ENCODE measurements around the gene OPRPN.

Gene OPRPN

DNA sequence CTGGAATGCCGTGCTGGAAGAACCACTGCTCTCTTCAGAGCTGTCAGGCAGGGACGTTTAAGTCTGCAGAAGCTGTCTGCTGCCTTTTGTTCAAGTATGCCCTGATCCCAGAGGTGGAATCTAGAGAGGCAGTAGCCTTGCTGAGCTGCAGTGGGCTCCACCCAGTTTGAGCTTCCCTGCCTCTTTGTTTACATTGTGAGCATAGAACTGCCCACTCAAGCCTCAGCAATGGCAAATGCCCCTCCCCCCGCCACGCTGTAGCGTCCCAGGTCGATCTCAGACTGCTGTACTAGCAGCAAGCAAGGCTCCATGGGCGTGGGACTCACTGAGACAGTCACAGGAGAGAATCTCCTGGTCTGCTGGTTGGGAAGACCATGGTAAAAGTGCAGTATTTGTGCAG lies 39.5 kb downstream of the OPRPN start:
- H3K27me3 ChIP-seq (ENCODE audit: insufficient read depth, low read depth): no peaks in the 10 kb centered on the region

DNA sequence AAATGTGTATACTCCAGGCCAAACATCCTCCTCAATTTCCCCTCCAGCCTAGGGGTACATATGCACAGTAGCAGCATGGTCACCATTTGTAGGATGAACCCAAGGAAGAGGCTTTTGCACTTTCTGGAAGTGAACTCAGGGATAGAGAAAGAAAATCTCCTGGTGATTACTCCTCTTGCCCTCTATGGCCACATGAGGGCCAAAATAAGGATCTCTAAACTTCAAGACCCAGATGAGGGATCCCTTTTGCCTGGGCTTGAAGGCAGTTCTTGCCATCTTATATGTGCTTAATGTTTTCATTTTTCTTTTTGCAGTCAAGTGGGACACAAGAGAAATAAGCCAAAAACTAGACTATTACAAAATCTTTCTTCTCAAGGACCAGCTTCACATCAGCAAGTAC lies 44.7 kb downstream of the OPRPN start:
- Histone ChIP-seq H3K27me3 (ENCODE audit: insufficient read depth, low read depth) (no peaks in the 10 kb centered on the region), H3K9ac (no peak overlapping the region), H3K27ac (peak overlapping the region; percentile 63; the same call in 1 of the 2 replicates), H3K79me2 (ENCODE audit: insufficient read depth, low read depth) (no peaks in the 10 kb centered on the region), H4K20me1 (ENCODE audit: insufficient read depth) (no peaks in the 10 kb centered on the region), H3K4me1 (ENCODE audit: low read depth, poor library complexity, severe bottlenecking) (peaks cover 27% of the 10 kb centered on the region), H3K36me3 (ENCODE audit: insufficient read depth) (no peaks in the 10 kb centered on the region), H3K4me3 (IDR thresholded peaks at IDR 0.05; ENCODE audit: insufficient read depth, low read depth, low read length) (no peak overlapping the region), H3K4me2 (peak overlapping the region; percentile 55), H2AFZ (ENCODE audit: low read depth) (peak overlapping the region; percentile 41; the same call in 1 of the 2 replicates)
- TF ChIP-seq, protein P1, sequence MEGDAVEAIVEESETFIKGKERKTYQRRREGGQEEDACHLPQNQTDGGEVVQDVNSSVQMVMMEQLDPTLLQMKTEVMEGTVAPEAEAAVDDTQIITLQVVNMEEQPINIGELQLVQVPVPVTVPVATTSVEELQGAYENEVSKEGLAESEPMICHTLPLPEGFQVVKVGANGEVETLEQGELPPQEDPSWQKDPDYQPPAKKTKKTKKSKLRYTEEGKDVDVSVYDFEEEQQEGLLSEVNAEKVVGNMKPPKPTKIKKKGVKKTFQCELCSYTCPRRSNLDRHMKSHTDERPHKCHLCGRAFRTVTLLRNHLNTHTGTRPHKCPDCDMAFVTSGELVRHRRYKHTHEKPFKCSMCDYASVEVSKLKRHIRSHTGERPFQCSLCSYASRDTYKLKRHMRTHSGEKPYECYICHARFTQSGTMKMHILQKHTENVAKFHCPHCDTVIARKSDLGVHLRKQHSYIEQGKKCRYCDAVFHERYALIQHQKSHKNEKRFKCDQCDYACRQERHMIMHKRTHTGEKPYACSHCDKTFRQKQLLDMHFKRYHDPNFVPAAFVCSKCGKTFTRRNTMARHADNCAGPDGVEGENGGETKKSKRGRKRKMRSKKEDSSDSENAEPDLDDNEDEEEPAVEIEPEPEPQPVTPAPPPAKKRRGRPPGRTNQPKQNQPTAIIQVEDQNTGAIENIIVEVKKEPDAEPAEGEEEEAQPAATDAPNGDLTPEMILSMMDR (conservative IDR thresholded peaks at IDR 0.05; ENCODE audit: low read depth, low read length): no peak

More for the DNA sequence above, 39.5 kb downstream of the OPRPN start:
- Histone ChIP-seq H3K27ac (no peak overlapping the region), H3K4me1 (ENCODE audit: low read depth, poor library complexity, severe bottlenecking) (peaks cover 5% of the 10 kb centered on the region), H4K20me1 (ENCODE audit: insufficient read depth) (no peaks in the 10 kb centered on the region), H2AFZ (ENCODE audit: low read depth) (no peak overlapping the region), H3K9ac (no peak overlapping the region), H3K4me3 (IDR thresholded peaks at IDR 0.05; ENCODE audit: insufficient read depth, low read depth, low read length) (no peak overlapping the region), H3K36me3 (ENCODE audit: insufficient read depth) (no peaks in the 10 kb centered on the region), H3K79me2 (ENCODE audit: insufficient read depth, low read depth) (no peaks in the 10 kb centered on the region), H3K4me2 (no peak overlapping the region)
- TF ChIP-seq, protein P1 (conservative IDR thresholded peaks at IDR 0.05; ENCODE audit: low read depth, low read length): no peak

DNA sequence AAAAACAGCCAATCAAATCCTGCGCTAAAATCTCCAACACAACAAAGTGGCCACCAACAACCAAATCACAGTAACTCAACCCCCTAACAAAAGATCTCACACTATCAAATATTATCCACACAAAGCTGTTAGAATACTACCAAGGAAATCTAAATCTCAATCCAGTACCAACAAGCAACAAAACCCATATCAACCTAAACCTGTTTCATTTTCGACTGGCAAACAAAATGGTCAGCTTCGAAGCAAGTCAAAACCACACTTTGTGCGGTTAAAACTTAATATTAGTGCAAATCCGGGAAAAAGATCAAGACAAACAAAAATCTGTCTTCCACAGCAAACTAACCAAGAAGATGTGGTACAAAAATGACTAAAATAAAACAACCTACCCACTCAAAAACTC lies 45.6 kb downstream of the OPRPN start:
- Histone ChIP-seq H3K27ac (peak overlapping the region; percentile 63), H3K4me1 (ENCODE audit: low read depth, poor library complexity, severe bottlenecking) (peaks cover 27% of the 10 kb centered on the region), H2AFZ (ENCODE audit: low read depth) (peak overlapping the region; percentile 41), H3K4me3 (IDR thresholded peaks at IDR 0.05; ENCODE audit: insufficient read depth, low read depth, low read length) (no peak overlapping the region), H3K79me2 (ENCODE audit: insufficient read depth, low read depth) (no peaks in the 10 kb centered on the region), H4K20me1 (ENCODE audit: insufficient read depth) (no peaks in the 10 kb centered on the region), H3K9ac (peak overlapping the region; percentile 20; the same call in 1 of the 2 replicates), H3K36me3 (ENCODE audit: insufficient read depth) (no peaks in the 10 kb centered on the region), H3K4me2 (peak overlapping the region; percentile 55), H3K27me3 (ENCODE audit: insufficient read depth, low read depth) (no peaks in the 10 kb centered on the region)
- TF ChIP-seq, protein P1 (conservative IDR thresholded peaks at IDR 0.05; ENCODE audit: low read depth, low read length): no peak

DNA sequence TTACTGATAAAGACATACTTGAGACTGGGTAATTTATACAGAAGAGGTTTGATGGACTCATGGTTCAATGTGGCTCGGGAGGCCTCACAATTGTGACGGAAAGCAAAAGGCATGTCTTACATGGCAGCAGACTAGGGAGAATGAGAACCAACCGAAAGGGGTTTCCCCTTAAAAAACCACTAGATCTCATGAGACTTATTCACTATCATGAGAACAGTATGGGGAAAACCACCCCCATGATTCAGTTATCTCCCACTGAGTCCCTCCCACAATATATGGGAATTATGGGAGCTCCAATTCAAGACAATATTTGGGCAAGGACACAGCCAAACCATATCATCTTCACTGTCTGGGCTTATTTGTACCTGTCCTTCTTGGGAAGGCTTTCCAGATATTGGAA lies 51.5 kb downstream of the OPRPN start:
- Histone ChIP-seq H3K27me3 (ENCODE audit: insufficient read depth, low read depth) (no peaks in the 10 kb centered on the region), H2AFZ (ENCODE audit: low read depth) (no peak overlapping the region), H4K20me1 (ENCODE audit: insufficient read depth) (no peaks in the 10 kb centered on the region), H3K27ac (no peak overlapping the region), H3K36me3 (ENCODE audit: insufficient read depth) (no peaks in the 10 kb centered on the region), H3K79me2 (ENCODE audit: insufficient read depth, low read depth) (no peaks in the 10 kb centered on the region), H3K9ac (no peak overlapping the region), H3K4me3 (IDR thresholded peaks at IDR 0.05; ENCODE audit: insufficient read depth, low read depth, low read length) (no peak overlapping the region), H3K4me1 (ENCODE audit: low read depth, poor library complexity, severe bottlenecking) (peaks cover 5% of the 10 kb centered on the region), H3K4me2 (no peak overlapping the region)
- TF ChIP-seq, protein P1 (conservative IDR thresholded peaks at IDR 0.05; ENCODE audit: low read depth, low read length): no peak
